ENCODE data around the gene VIM.

DNA sequence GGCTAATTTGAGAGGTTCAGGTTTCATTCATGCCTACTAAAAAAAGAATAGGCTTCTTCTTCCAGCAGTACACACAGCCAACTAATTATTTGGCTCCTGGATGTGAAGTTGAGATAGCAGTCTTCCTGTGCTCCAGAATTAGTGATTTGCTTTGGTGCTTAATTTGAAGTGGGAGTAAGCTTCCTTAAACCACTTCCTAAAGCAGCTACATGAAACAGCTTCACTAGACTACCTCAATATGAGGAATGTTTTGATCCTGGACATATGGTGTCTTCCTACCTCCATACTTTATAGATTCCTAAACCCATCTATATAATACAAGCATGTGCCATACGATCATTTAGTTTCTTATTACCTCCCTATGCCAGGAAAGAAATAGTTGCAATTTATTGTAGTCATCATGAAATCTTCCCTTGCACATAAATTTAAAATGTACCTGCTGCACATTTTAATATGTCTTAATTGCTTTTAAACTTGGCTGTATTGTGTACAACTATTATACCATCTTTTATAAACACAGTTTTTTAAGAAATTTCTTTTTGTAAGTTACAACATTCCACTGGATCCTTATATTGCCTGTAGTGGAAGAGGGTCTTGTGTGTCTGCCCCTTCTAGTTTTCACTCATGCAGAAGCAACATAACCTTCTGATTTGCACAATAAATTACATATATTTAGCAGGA is 8.6 kb downstream of the VIM start:
- TF ChIP-seq, protein P1, sequence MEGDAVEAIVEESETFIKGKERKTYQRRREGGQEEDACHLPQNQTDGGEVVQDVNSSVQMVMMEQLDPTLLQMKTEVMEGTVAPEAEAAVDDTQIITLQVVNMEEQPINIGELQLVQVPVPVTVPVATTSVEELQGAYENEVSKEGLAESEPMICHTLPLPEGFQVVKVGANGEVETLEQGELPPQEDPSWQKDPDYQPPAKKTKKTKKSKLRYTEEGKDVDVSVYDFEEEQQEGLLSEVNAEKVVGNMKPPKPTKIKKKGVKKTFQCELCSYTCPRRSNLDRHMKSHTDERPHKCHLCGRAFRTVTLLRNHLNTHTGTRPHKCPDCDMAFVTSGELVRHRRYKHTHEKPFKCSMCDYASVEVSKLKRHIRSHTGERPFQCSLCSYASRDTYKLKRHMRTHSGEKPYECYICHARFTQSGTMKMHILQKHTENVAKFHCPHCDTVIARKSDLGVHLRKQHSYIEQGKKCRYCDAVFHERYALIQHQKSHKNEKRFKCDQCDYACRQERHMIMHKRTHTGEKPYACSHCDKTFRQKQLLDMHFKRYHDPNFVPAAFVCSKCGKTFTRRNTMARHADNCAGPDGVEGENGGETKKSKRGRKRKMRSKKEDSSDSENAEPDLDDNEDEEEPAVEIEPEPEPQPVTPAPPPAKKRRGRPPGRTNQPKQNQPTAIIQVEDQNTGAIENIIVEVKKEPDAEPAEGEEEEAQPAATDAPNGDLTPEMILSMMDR (IDR thresholded peaks at IDR 0.05), result no peak
- TF ChIP-seq POLR2A (IDR thresholded peaks at IDR 0.05), result no peak
- TF ChIP-seq EP300 (IDR thresholded peaks at IDR 0.05), result no peak
